HG02763 (cell line): ENCODE measurements around the gene AATK.

ENCODE experiments used
- ATAC-seq: cut with Tn5 transposase; IDR thresholded peaks from one replicate; pipeline ENCODE4 v1.9.1; 2021; ENCODE audit warnings: mild to moderate bottlenecking, moderate library complexity; ENCODE audit not compliant: unreplicated experiment

Gene AATK

GRCh38 chr17:81115749-81116464 lies 50.1 kb downstream of the AATK start:
- no peak for ATAC-seq

DNA sequence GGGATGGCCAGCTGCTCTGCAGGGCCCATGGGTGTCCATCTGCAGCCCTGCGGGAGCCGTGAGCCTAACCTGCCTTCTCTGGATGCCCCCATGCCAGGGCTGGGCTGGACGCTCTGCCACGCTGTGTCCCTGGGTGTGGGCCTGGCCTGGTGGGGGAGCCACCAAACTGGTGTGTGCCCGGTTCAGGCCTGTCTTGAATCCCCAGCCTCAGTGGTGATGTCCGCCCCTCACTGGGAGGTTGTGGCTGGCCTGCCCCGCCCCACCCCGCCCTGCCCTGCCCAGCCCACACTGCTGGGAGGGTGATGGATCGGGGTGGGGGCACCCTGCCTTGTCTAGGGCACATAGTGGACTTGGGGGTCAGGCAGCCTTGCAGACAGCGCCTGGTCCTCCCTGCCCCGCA lies 50.8 kb downstream of the AATK start:
- ATAC-seq, result no peak

- no peak for ATAC-seq
Observed at GRCh38 chr17:81114351-81115093, 51.5 kb downstream of the AATK start.

DNA sequence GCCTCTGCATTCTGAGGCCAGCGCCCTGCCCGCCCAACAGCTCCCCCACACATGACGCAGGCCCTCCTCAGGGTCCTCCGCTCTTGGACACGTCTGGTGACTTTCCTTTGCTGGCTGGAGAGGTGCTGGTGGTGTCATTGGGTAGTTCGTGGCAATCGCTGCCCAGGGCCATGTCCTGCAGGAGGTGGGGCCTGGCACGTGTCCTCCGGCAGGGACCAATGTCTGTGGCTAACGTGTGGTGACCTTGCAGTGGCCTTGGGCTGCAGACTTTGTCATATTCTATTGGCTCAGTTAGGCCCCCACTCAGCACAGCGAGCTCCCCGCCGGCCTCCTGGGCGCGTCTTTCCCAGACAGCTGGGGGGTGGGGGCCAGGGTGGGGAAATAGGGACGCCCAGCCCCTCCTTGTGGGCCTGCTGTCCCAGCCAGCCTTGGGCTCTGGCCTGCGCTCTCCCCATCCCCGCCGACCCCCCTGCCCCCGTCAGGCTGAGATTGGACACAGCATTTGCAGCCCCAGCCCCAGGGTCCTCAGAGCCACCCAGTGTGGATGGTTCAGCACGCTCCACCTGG lies 52.8 kb downstream of the AATK start:
- ATAC-seq, result no peak

DNA sequence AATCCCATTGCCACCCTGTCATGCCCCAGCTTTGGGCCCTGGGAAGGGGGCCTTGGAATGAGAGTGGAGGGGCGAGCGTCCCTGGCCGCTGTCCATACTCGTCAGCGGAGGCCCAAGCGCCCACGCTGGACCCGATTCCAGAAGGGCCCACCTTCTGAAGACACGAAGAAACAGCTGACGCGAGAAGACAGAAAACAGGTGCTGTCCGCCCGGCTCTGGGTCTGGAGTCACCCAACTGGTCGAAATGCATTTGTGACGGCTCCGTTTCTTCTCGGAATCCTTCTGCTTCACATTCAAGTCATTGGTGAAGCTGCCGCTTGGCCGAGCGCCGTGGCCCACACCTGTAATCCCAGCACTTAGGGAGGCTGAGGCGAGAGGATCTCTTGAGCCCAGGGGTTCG lies 53.6 kb downstream of the AATK start:
- ATAC-seq, result no peak

GRCh38 chr17:81111066-81111465 lies 55.0 kb downstream of the AATK start:
- ATAC-seq, result no peak

DNA sequence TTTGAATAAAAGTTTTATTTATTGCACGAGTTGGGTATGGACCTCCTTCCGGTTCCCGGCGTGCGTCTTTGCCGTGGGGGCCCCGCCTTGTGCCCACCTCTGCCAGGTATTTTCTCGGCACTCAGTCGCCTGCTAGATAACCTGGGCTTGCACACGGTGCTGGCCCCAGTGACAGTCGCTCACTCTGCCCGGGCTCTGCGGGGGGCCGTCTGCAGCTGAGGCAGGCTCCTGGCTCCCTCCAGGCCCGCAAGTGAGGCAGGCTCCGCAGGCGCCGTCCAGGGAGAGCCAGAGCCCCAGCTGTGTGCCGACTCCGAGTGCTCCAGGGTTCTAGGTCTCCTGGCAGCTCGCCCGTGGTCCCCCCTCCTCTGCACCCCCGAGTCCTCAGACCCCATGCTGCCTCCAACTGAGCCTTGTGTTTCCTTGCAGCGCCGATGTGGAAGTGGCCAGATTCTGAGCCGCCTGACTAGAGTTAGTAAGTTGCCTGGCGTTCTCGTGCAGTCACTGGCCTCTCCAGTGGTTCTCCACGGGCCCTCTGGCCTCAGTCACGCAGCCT lies 55.5 kb downstream of the AATK start:
- ATAC-seq, result no peak

DNA sequence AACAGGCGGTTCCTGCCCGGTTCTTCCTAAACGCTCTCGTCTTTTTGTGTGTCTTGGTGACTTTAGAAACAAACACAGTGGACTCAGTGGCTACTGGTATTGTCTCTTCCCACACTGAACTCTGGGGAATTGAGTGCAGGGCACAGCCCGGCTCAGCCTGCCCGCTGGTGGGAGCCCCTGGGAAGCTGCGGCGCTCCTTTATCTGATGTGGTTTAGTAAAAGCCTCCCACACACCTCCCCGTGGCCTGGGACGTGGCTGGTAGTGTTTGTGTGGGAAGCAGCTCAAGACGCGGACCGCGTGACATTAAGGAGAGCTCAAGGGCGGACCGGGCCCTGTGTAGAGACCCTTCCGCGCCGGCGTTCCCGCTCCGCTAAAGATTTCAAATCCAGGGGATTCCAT lies 56.1 kb downstream of the AATK start:
- no peak for ATAC-seq

DNA sequence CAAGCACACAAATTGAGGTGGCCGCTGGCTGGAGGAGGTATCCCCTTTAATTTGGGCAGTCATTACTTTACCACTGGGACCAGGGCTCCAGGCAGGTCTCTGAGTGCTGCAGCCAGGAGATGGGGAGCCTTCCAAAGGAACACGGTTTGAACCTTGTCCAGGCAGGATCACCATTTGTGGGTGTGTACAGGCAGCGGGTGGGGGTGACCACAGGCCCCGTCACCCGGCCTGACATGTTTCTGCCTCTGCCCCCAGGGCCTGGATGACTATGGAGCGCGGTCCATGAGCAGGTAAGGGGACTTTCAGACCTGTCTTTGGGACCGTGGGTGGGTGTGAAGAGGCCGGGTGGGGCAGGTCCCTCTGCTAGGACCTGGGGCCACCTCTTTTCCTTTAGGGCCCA lies 57.8 kb downstream of the AATK start:
- no peak for ATAC-seq

GRCh38 chr17:81106716-81107115 lies 59.3 kb downstream of the AATK start:
- no peak for ATAC-seq

GRCh38 chr17:81103379-81103778 lies 62.6 kb downstream of the AATK start:
- ATAC-seq, result no peak

DNA sequence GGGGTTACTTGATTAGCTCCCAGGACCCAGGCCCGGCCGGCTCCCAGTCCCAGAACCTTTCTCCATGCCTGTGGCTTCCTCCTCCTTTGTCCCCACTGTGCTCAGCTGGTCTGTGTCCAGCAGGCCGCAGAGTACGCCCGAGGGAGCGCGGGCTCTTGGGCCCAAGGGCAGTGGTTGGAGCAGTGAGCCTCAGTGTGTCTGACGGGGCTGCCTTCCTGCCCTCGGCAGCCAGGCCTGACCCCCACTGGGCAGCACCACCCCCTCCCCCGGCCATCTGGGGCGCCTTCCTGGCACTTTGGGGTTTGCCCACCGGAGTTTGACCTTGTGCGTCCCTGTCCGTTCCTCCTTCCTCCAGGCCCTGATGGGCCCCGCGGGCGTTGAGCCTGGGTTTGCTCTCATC lies 63.2 kb downstream of the AATK start:
- ATAC-seq, result no peak

DNA sequence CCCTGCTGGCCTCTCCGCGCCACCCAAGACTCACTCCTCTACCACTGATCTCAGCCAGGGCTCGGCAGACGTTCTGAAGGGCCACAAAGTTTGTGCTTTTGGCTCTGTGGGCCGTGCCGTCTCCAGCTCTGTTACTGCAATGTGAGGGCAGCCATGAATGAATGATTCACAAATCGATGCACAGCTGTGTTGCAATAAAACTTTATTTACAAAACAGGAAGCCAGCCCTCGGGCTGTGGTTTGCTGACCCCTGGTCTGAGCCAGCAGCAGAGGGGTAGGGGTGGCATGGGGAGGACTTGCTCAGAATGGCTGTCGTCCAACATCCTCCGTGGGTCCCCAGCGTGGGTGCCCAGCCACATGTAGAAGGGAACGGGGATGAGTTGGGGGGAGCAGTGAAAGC lies 63.7 kb downstream of the AATK start:
- ATAC-seq, result no peak

- ATAC-seq, result peak; percentile 72
Observed at GRCh38 chr17:81101614-81102306, 64.3 kb downstream of the AATK start.

- ATAC-seq, result no peak
Observed at GRCh38 chr17:81100668-81101067, 65.4 kb downstream of the AATK start.

- ATAC-seq, result no peak
Observed at GRCh38 chr17:81099888-81100287, 66.1 kb downstream of the AATK start.

GRCh38 chr17:81097943-81098308 lies 68.1 kb downstream of the AATK start:
- ATAC-seq, result no peak

DNA sequence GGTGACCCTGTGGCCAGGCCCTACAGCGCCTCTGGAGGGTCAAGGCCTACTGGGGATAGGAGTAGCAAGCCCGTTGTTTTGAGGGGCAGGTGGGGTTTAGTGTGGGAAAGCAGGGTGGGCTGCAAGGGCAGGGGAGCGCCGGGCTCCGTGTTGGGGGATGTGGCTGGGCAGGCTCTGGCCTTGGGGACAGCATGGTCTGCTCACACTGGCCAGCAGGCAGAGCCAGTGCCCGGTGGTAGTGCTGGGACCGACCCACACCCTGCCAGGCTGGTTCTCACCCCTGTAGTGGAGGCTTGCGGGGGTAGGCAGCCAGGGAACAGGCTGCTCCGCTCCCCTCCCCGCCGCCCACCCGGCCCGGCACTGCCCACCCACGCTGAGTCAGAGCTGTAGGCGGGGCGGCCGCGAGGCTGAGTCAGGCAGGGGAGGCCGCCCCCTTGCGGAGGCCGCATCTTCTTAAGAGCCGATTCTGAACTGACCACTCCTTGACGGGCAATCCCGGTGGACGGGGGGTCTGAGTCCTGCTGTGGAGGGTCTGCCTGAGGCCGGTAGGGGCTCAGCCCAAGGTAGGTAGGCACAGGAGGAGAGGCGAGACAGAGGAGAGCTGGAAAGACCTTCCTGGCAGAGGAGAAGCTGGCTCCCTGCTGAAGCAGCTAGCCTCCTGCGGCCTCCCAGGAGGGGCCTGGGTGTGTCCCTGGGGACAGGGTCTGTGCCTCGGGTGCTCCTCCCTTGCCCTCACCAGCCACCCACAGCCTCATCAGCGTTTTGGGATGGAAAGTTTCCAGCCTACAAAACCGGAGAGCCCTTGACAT lies 68.7 kb downstream of the AATK start:
- ATAC-seq, result no peak

DNA sequence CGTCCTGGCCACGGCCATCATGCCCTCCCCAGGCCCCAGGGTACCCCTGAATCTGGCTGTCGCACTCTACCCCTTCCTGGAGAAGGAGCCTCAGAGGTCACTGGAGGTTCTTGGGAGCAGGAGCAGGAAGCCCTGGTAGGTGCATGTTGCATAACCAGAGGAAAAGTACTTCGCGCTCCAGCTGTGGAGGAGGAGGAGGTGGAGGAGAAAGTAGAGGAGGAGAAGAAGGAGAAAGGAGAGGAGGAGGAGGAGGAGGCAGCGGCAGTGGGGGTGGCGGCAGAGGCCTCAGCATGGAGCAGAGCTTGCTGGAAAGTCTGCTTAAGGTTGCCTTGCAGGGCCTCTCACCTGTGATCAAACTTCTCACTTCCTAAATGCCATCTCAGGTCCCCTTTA lies 69.3 kb downstream of the AATK start:
- no peak for ATAC-seq

GRCh38 chr17:81095383-81095762 lies 70.6 kb downstream of the AATK start:
- ATAC-seq, result no peak
